Kidney glomerular epithelial cell (primary cell): Measurements from ENCODE around the gene ZNF662.

Source experiments
- DNase-seq: peaks from one replicate; lab custom pipeline; 2025; lab: John Stamatoyannopoulos, UW

ZNF662 gene

GRCh38 chr3:42887084-42887483, 18.9 kb upstream of the ZNF662 start:
- DNase-seq = no peak

GRCh38 chr3:42891042-42891441, 14.9 kb upstream of the ZNF662 start:
- DNase-seq = no peak

GRCh38 chr3:42892169-42892568, 13.8 kb upstream of the ZNF662 start:
- no peak for DNase-seq

GRCh38 chr3:42892807-42893206, 13.1 kb upstream of the ZNF662 start:
- DNase-seq = no peak

GRCh38 chr3:42894698-42895579, 11.0 kb upstream of the ZNF662 start:
- no peak for DNase-seq

- no peak for DNase-seq
Observed at GRCh38 chr3:42895580-42895868, 10.4 kb upstream of the ZNF662 start.

- DNase-seq = no peak
Observed at GRCh38 chr3:42898896-42899675, 6.9 kb upstream of the ZNF662 start.

- DNase-seq = no peak
Observed at GRCh38 chr3:42900226-42901072, 5.5 kb upstream of the ZNF662 start.

- DNase-seq = no peak
Observed at GRCh38 chr3:42901073-42901415, 4.9 kb upstream of the ZNF662 start.

- no peak for DNase-seq
Observed at GRCh38 chr3:42902257-42902656, 3.7 kb upstream of the ZNF662 start.

GRCh38 chr3:42904076-42904475, 1.9 kb upstream of the ZNF662 start:
- DNase-seq = no peak

GRCh38 chr3:42905740-42906069, 237 bp upstream of the ZNF662 start:
- no peak for DNase-seq

- no peak for DNase-seq
Observed at GRCh38 chr3:42906848-42907183, 874 bp downstream of the ZNF662 start.

GRCh38 chr3:42908675-42909074, 2.7 kb downstream of the ZNF662 start:
- DNase-seq = no peak

- DNase-seq = no peak
Observed at GRCh38 chr3:42911551-42911950, 5.6 kb downstream of the ZNF662 start.

- no peak for DNase-seq
Observed at GRCh38 chr3:42914771-42915515, 9.0 kb downstream of the ZNF662 start.

GRCh38 chr3:42923606-42924005, 17.7 kb downstream of the ZNF662 start:
- no peak for DNase-seq

- DNase-seq = no peak
Observed at GRCh38 chr3:42926310-42926709, 20.4 kb downstream of the ZNF662 start.

GRCh38 chr3:42934111-42934510, 28.2 kb downstream of the ZNF662 start:
- no peak for DNase-seq

GRCh38 chr3:42934910-42935309, 29.0 kb downstream of the ZNF662 start:
- no peak for DNase-seq

- DNase-seq = no peak
Observed at GRCh38 chr3:42935472-42935871, 29.5 kb downstream of the ZNF662 start.
